H1 (cell line): ENCODE measurements around the gene ROBO2.

Experiments
- CTCF ChIP-seq, 3 experiments: IDR thresholded peaks; 1 replicate in 2 of 3; 2 replicates in 1 of 3; pipeline versions ENCODE4 v1.5.1 to v1.6.1; 2011; ENCODE audit warnings: low read length in 3 of 3, mild to moderate bottlenecking in 3 of 3, inconsistent platforms in 2 of 3, low read depth in 1 of 3, moderate library complexity in 1 of 3; ENCODE audit not compliant: insufficient read depth in 1 of 3; ENCODE audit errors: control extremely low read depth in 1 of 3
- EP300 ChIP-seq, 2 experiments: IDR thresholded peaks; 1 replicate in 1 of 2; 2 replicates in 1 of 2; pipeline ENCODE4 v1.6.1; 2011 to 2012; ENCODE audit warnings: low read depth in 2 of 2, low read length in 2 of 2, mild to moderate bottlenecking in 2 of 2, borderline replicate concordance in 1 of 2, inconsistent platforms in 1 of 2, moderate library complexity in 1 of 2
- GTF2F1 ChIP-seq: IDR thresholded peaks from 2 replicates; pipeline ENCODE4 v1.6.1; 2012; ENCODE audit warnings: low read depth, low read length, improper control_type of control experiment, borderline replicate concordance
- POLR2A ChIP-seq, 2 experiments: IDR thresholded peaks; 1 replicate in 1 of 2; 2 replicates in 1 of 2; pipeline ENCODE4 v1.6.1; 2011; ENCODE audit warnings: low read depth in 2 of 2, low read length in 2 of 2, mild to moderate bottlenecking in 2 of 2; ENCODE audit errors: control extremely low read depth in 1 of 2
- POLR2AphosphoS5 ChIP-seq: IDR thresholded peaks from 2 replicates; pipeline ENCODE4 v1.6.1; 2011; ENCODE audit warnings: low read depth, low read length
- RAD21 ChIP-seq, 2 experiments: IDR thresholded peaks in 1 of 2; conservative IDR thresholded peaks in 1 of 2; 2 replicates each; pipeline ENCODE4 v1.6.1; 2011; ENCODE audit warnings: low read depth in 2 of 2, low read length in 2 of 2, improper control_type of control experiment in 1 of 2, inconsistent platforms in 1 of 2, mild to moderate bottlenecking in 1 of 2, moderate library complexity in 1 of 2
- SIN3A ChIP-seq, 2 experiments: IDR thresholded peaks in 1 of 2; conservative IDR thresholded peaks in 1 of 2; 2 replicates each; pipeline ENCODE4 v1.6.1; 2011 to 2012; ENCODE audit warnings: low read length in 2 of 2, improper control_type of control experiment in 1 of 2, low read depth in 1 of 2, mild to moderate bottlenecking in 1 of 2
- SIX5 ChIP-seq: IDR thresholded peaks from 2 replicates; pipeline ENCODE4 v1.6.1; 2011; ENCODE audit warnings: mild to moderate bottlenecking, low read depth, low read length
- TBP ChIP-seq: IDR thresholded peaks from 2 replicates; pipeline ENCODE4 v1.6.1; 2011; ENCODE audit warnings: low read depth, low read length, improper control_type of control experiment

GRCh38 chr3:77529522-77529921, 489.6 kb downstream of the ROBO2 start:
- TF ChIP-seq CTCF (IDR thresholded peaks at IDR 0.05; ENCODE audit: control extremely low read depth in 1 of 3, insufficient read depth in 1 of 3, low read depth in 1 of 3, low read length in 3 of 3) (no peak), GTF2F1 (no peak), SIX5 (no peak), SIN3A (conservative IDR thresholded peaks at IDR 0.05 in 1 of 2, IDR thresholded peaks at IDR 0.05 in 1 of 2; ENCODE audit: low read depth in 1 of 2, low read length in 2 of 2) (no peak), POLR2A (IDR thresholded peaks at IDR 0.05; ENCODE audit: control extremely low read depth in 1 of 2, low read depth in 2 of 2, low read length in 2 of 2) (no peak), EP300 (IDR thresholded peaks at IDR 0.05; ENCODE audit: borderline replicate concordance in 1 of 2, low read depth in 2 of 2, low read length in 2 of 2) (no peak), TBP (no peak), RAD21 (IDR thresholded peaks at IDR 0.05 in 1 of 2, conservative IDR thresholded peaks at IDR 0.05 in 1 of 2; ENCODE audit: low read depth in 2 of 2, low read length in 2 of 2) (no peak), POLR2AphosphoS5 (no peak)
